ENCODE results near the gene PFDN1. TPM values are rescaled to one million over a fixed set of nuclear protein-coding genes. Genes with fewer than 3 reads are reported as not detected.

Gene PFDN1
- total RNA-seq, 1 donor from 2014 or later = 57.9 TPM

GRCh38 chr5:140232731-140233130 lies 70.2 kb downstream of the PFDN1 start:
- no peak for TF ChIP-seq CTCF (conservative IDR thresholded peaks at IDR 0.05)
- Mint-ChIP-seq H3K4me1 (ENCODE audit: unreplicated experiment) (no peaks in the 10 kb centered on the region), H3K27ac (no peak overlapping the region), H3K9me3 (no peaks in the 10 kb centered on the region), H3K4me3 (no peak overlapping the region), H3K36me3 (no peaks in the 10 kb centered on the region), H3K27me3 (no peaks in the 10 kb centered on the region)
- DNase-seq (ENCODE audit: extremely low spot score, unreplicated experiment) = no peak

GRCh38 chr5:140230373-140230772 lies 72.5 kb downstream of the PFDN1 start:
- H3K27ac Mint-ChIP-seq = no peak overlapping the region
- no peak for TF ChIP-seq CTCF (conservative IDR thresholded peaks at IDR 0.05)
- no peaks in the 10 kb centered on the region for H3K4me1 Mint-ChIP-seq (ENCODE audit: unreplicated experiment)
- H3K27me3 Mint-ChIP-seq = no peaks in the 10 kb centered on the region
- H3K9me3 Mint-ChIP-seq = no peaks in the 10 kb centered on the region
- H3K4me3 Mint-ChIP-seq = no peak overlapping the region
- no peaks in the 10 kb centered on the region for H3K36me3 Mint-ChIP-seq
- no peak for DNase-seq (ENCODE audit: extremely low spot score, unreplicated experiment)

GRCh38 chr5:140228364-140228837 lies 74.5 kb downstream of the PFDN1 start:
- no peak overlapping the region for H3K4me3 Mint-ChIP-seq
- H3K9me3 Mint-ChIP-seq = no peaks in the 10 kb centered on the region
- DNase-seq (ENCODE audit: extremely low spot score, unreplicated experiment) = no peak
- H3K27ac Mint-ChIP-seq = no peak overlapping the region
- H3K36me3 Mint-ChIP-seq = no peaks in the 10 kb centered on the region
- no peak for TF ChIP-seq CTCF (conservative IDR thresholded peaks at IDR 0.05)
- H3K27me3 Mint-ChIP-seq = no peaks in the 10 kb centered on the region
- H3K4me1 Mint-ChIP-seq (ENCODE audit: unreplicated experiment) = peaks cover 3% of the 10 kb centered on the region

DNA sequence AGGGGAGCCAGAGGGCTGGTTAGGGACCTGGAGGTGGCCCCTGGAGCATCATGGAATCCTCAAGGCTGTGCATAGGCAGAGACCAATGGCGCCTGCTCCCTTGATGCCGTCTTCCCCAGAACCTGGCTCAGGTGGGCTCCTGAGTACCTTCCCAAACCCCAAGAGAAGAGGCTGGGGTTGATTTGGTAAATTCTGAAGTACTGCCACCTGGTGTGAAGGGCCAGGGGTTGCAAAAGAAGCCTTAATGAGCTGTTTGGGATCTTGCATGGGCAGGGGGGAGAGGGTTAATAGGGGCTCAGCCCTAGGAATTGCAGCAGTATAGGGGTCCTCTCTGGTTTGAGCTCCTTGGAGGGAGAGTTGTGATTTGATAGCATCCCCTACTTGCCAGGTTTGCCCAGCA lies 75.9 kb downstream of the PFDN1 start:
- H3K9me3 Mint-ChIP-seq = no peaks in the 10 kb centered on the region
- peaks cover 4% of the 10 kb centered on the region for H3K4me1 Mint-ChIP-seq (ENCODE audit: unreplicated experiment)
- TF ChIP-seq CTCF (conservative IDR thresholded peaks at IDR 0.05) = no peak
- no peak for DNase-seq (ENCODE audit: extremely low spot score, unreplicated experiment)
- no peaks in the 10 kb centered on the region for H3K27me3 Mint-ChIP-seq
- H3K36me3 Mint-ChIP-seq = no peaks in the 10 kb centered on the region
- H3K4me3 Mint-ChIP-seq = no peak overlapping the region
- no peak overlapping the region for H3K27ac Mint-ChIP-seq

- TF ChIP-seq CTCF (conservative IDR thresholded peaks at IDR 0.05) = no peak
- Mint-ChIP-seq H3K9me3 (no peaks in the 10 kb centered on the region), H3K27me3 (no peaks in the 10 kb centered on the region), H3K4me3 (no peak overlapping the region), H3K27ac (no peak overlapping the region), H3K36me3 (no peaks in the 10 kb centered on the region), H3K4me1 (ENCODE audit: unreplicated experiment) (peaks cover 6% of the 10 kb centered on the region)
- no peak for DNase-seq (ENCODE audit: extremely low spot score, unreplicated experiment)
Observed at GRCh38 chr5:140225396-140225795, 77.5 kb downstream of the PFDN1 start.

DNA sequence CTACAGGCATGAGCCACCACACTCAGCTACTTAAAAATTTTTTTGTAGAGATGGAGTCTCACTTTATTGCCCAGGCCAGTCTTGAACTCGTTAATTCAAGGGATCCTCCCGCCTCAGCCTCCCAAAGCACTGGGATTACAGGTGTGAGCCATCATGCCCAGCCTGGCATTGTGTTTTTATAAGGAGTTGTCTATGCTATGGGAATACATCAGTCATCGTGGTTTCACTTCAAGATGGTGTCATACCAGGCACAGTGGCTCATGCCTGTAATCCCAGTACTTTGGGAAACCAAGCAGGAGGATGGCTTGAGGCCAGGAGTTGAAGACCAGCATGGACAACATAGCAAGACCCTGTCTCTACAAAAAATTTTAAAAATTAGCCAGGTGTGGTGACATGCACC lies 78.2 kb downstream of the PFDN1 start:
- DNase-seq (ENCODE audit: extremely low spot score, unreplicated experiment) = no peak
- Mint-ChIP-seq H3K27me3 (no peaks in the 10 kb centered on the region), H3K9me3 (no peaks in the 10 kb centered on the region), H3K27ac (no peak overlapping the region), H3K4me3 (no peak overlapping the region), H3K4me1 (ENCODE audit: unreplicated experiment) (peaks cover 8% of the 10 kb centered on the region), H3K36me3 (no peaks in the 10 kb centered on the region)
- TF ChIP-seq CTCF (conservative IDR thresholded peaks at IDR 0.05) = no peak
